Activated CD4-positive, alpha-beta T cell treated with anti-CD3 and anti-CD28 coated beads for 24 hours (primary cell): ENCODE results near the gene GRIK1.
"Not testable (repeated sequence)": the region's sequence is repeated elsewhere in the genome, so short reads cannot be mapped to it uniquely, and the experiment has no call there.

Experiments used
- DNase-seq, 2 donors: peaks; one replicate each; pipeline ENCODE4 v3.0.0-alpha.2; 2020; ENCODE audit warnings: low read depth in 2 of 2

Gene GRIK1

GRCh38 chr21:29939924-29940275 lies at the start of gene GRIK1:
GRIK1 (minus strand) TSS chr21:29939996.
- no peak for DNase-seq

GRCh38 chr21:29987762-29988161 lies 48.0 kb upstream of the GRIK1 start:
- no peak for DNase-seq

GRCh38 chr21:29985866-29986265 lies 46.1 kb upstream of the GRIK1 start:
- no peak for DNase-seq

GRCh38 chr21:29979043-29979442 lies 39.2 kb upstream of the GRIK1 start:
- DNase-seq: no peak

- no peak for DNase-seq
Measured at GRCh38 chr21:29975776-29976175, 36.0 kb upstream of the GRIK1 start.

GRCh38 chr21:29973258-29973657 lies 33.5 kb upstream of the GRIK1 start:
- DNase-seq: no peak

- no peak for DNase-seq
Measured at GRCh38 chr21:29961291-29962027, 21.7 kb upstream of the GRIK1 start.

GRCh38 chr21:29958551-29958950 lies 18.8 kb upstream of the GRIK1 start:
- no peak for DNase-seq

- DNase-seq: not testable (repeated sequence)
Measured at GRCh38 chr21:29958035-29958434, 18.2 kb upstream of the GRIK1 start.

- DNase-seq: no peak
Measured at GRCh38 chr21:29953690-29954089, 13.9 kb upstream of the GRIK1 start.

GRCh38 chr21:29953072-29953471 lies 13.3 kb upstream of the GRIK1 start:
- no peak for DNase-seq

GRCh38 chr21:29951911-29952310 lies 12.1 kb upstream of the GRIK1 start:
- no peak for DNase-seq

GRCh38 chr21:29949991-29950390 lies 10.2 kb upstream of the GRIK1 start:
- no peak for DNase-seq

- DNase-seq: no peak
Measured at GRCh38 chr21:29947119-29947518, 7.3 kb upstream of the GRIK1 start.

- DNase-seq: no peak
Measured at GRCh38 chr21:29943885-29944284, 4.1 kb upstream of the GRIK1 start.

GRCh38 chr21:29942034-29942433 lies 2.2 kb upstream of the GRIK1 start:
- no peak for DNase-seq

- DNase-seq: no peak
Measured at GRCh38 chr21:29940991-29941390, 1.2 kb upstream of the GRIK1 start.

- no peak for DNase-seq
Measured at GRCh38 chr21:29940361-29940760, 565 bp upstream of the GRIK1 start.

GRCh38 chr21:29939104-29939923 lies 482 bp downstream of the GRIK1 start:
- no peak for DNase-seq

GRCh38 chr21:29938776-29939103 lies 1.1 kb downstream of the GRIK1 start:
- no peak for DNase-seq

GRCh38 chr21:29933088-29933487 lies 6.7 kb downstream of the GRIK1 start:
- no peak for DNase-seq

- no peak for DNase-seq
Measured at GRCh38 chr21:29928537-29928936, 11.3 kb downstream of the GRIK1 start.

GRCh38 chr21:29920938-29921337 lies 18.9 kb downstream of the GRIK1 start:
- no peak for DNase-seq
